Activated CD8-positive, alpha-beta memory T cell treated with anti-CD3 and anti-CD28 coated beads, Interleukin-2, amount 50 U/mL, for 4 hours (primary cell): ENCODE data around the gene KCNA2.
A peak's percentile ranks its signal among the peaks of the same experiment; 100 is the strongest.

ENCODE experiments used
- DNase-seq: peaks from one replicate; pipeline ENCODE4 v3.0.0-alpha.2; 2020

Gene KCNA2

GRCh38 chr1:110628323-110629105 is 22.4 kb upstream of the KCNA2 start:
- DNase-seq = no peak

DNA sequence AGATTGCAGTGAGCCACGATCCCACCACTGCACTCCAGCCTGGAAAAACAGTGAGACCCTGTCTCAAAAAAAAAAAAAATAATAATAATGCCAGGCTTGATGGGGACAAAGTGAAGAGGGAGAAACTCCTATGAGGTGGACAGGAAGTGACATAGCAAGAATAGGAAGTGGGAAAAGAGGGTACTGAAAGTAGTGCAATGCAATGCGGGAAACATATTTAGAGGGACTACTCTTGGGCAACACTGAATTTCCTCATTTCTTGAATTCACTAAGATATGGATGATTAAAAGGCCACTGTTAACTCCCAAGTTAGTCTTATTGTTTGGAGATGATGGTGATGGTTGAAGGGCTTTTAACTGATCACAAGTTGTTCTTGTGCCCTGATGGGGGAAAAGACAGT is 21.6 kb upstream of the KCNA2 start:
- DNase-seq = no peak

- no peak for DNase-seq
Observed at GRCh38 chr1:110626889-110627288, 20.7 kb upstream of the KCNA2 start.

GRCh38 chr1:110620686-110621085 is 14.5 kb upstream of the KCNA2 start:
- no peak for DNase-seq

GRCh38 chr1:110620250-110620615 is 14.1 kb upstream of the KCNA2 start:
- DNase-seq = no peak

DNA sequence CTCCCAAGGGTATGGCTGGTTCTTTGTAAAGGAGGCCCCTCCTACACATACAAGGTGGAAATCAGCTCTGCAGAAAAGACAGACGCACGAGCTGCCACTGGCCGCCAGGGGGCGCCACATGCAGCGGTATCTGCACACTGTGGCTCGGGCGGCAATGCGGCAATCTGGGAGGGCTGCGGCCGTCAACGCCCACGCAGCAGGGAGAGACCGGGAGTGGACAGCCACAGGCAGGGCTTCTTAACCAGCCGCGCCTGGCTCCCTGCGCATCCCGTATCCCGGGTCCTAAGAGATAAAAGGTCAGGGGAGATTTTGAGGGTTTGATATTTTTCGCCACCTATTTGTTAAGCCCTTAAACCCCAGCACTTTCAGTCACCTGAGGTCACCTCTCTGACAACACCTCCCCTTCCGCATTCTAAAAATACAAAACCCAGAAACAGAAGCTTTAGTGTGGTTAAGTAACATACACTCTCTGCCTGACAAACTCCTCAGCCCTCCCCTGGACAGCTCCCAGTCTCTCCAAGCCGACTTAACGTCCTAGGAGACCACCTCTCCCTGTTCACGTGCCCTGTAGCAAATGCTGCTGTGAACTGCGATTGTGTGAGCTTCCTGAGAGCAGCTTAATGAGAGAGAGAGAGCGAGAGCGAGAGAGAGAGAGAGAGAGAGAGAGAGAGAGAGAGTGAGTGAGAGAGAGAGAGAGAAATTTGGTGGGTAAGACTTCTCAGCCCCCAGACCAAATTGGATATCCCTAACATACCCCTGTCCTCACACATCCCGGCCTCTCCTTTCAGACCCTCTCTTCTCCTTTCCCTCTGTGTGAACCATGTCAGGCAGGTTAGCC is 13.5 kb upstream of the KCNA2 start:
- peak; percentile 90 for DNase-seq

- no peak for DNase-seq
Observed at GRCh38 chr1:110618668-110619067, 12.5 kb upstream of the KCNA2 start.

GRCh38 chr1:110617589-110617988 is 11.4 kb upstream of the KCNA2 start:
- DNase-seq = no peak

GRCh38 chr1:110617116-110617515 is 11.0 kb upstream of the KCNA2 start:
- no peak for DNase-seq

DNA sequence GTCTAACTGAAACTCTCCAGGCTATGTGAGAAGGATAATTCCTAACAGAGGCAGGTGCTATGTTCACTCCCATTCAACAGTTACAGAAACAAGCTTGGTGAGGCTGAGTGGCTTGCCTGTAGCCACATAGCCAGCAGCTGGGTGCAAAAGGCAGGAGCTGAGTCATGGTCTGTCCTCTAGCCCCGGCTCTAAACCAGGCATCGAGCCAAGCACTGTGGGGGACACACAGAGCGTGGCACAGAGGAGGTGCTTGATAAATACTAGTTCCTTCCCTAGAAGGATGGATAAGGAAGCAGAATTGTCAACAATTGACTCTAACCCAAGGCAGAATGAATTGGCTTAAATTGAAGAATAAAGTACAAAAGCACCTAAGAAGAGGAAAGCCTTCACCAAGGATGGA is 10.4 kb upstream of the KCNA2 start:
- DNase-seq = no peak

DNA sequence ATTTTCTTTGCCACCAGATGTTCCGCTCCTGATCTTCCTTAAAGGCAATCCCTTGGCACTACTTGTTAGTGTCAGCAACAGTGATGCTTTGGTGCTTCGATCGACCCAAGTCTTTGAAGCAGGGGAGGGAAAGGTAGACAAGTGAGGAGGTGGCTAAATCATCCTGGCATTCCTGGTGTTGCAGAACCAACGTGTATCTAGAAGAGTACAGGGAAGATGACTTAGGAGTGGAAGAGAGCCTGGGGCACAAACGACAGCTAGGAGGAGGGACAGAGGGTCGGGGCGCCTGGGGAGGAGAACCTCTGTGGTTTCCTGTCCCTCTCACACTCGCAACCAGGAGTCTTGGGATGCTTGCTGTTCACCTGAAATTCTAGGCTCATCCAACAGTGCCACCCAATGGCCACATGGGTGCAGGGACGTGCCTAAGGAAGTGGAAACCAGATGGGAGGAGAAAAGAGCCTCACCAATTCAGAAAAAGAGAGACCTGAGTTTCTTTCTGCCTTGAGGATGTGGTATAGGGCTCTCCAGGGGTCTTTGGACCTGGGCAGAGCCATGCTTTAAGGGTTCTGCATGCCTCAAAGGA is 9.5 kb upstream of the KCNA2 start:
- DNase-seq = peak; percentile 46

GRCh38 chr1:110612060-110612745 is 6.0 kb upstream of the KCNA2 start:
- no peak for DNase-seq

GRCh38 chr1:110610696-110611286 is 4.6 kb upstream of the KCNA2 start:
- no peak for DNase-seq

GRCh38 chr1:110610084-110610483 is 3.9 kb upstream of the KCNA2 start:
- no peak for DNase-seq

- DNase-seq = no peak
Observed at GRCh38 chr1:110608247-110608646, 2.1 kb upstream of the KCNA2 start.

DNA sequence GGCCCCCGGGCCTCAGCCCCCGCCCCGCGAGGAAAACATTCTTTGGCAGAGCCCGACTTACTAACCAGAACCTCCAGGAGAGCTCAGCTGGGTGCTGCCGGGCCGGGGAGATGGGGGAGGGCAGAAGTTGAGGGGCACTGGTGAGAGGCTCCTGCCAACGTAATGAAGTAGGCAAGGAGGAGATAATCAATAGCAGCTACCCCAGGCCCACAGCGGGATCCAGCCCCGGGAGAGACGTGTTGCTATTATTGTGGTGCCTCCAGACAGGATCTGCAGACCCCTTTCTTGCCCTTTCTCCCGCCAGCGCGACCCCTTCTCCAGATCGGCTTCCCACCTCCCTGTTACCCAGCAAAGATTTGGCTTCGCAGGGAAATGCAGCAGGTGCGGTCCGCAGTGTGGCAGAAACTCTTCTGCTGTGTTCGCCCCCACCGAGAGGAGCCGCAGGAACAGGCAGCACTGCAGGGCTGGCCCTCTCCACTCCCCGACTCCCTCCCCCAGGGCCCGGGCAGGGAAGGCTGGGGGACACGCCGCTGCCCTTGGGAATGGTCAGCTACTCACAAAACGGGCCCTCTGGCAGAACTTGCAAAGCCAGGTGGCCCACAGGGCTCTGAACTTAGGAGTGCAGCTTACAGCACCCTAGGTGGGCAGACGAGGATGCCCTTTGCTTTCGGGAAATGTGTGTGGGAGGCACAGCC is 1.5 kb upstream of the KCNA2 start:
- no peak for DNase-seq

DNA sequence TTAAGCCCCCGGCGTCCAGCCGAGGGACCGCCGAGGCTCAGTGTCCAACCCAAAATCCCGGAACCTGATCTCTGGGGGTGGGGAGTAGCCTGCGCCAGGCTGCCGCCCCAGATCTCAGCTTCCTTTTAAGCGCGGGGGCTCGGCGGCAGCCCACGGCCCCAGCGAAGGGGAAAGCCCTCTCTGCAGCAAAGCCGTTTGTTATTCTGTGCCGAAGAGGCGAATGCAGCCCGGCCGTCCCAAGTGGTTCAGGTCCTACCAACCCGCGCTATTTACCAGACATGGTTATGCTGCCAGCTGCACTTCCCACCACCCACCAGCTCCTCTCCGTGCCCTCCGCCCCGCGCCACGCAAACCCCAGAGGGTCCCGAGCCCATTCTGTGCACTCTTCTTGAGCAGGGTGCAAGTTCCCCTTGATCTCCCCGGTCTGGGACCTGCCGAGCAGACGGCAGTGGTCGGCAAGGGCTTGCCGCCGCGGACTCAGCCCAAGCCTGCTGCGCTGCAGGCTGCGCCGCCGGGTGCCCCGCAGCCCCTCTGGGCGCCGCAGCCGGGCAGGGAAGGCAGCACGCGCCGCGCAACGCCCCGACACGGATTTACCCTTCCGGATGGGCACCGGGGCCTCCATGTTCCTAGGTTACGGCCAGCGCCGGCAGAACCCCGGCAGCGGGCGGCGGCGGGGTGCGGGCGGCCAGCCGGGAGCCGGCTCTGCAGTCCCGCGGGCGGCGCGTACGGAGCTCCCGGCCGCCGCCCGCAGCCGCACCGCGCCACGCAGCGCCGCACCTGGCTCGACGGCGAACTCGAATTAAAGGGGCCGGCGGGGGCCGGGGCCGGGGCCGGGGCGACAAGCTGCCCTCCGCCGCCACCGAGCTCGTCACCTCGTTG is 738 bp upstream of the KCNA2 start:
- DNase-seq = no peak

GRCh38 chr1:110605446-110605845 is 712 bp downstream of the KCNA2 start:
- DNase-seq = no peak

- DNase-seq = no peak
Observed at GRCh38 chr1:110604586-110605148, 1.5 kb downstream of the KCNA2 start.

- no peak for DNase-seq
Observed at GRCh38 chr1:110603058-110603457, 3.1 kb downstream of the KCNA2 start.

- no peak for DNase-seq
Observed at GRCh38 chr1:110602466-110602865, 3.7 kb downstream of the KCNA2 start.
